ENCODE results near the gene CCDC91.

DNA sequence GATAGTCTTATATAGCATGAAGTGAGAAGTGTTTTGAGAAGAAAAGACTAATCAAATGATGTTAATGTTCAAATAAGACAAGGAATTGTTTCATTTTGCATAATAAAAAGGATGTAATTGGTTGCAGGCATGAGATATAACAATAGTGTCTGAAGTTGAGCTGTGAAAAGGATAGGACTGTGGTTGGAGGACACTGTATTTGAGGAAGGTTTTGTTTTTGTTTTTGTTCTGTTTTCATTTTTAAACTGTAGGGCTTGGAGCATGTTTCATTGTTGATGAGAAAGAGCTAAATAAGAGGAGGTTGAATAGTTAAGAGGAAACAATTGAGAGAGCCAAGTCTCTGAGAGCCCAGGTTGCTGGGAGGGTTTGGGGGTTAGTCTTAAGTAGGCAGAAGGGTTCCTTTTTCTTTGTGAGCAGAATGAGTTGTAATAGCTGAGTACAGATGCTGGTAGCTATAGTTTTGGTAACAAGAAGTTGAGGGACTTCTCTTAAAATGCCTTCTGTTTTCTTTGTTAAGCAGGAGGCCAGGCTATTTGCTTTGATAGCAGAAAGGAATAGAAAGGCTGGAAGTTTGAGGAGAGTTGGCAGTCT lies 58.4 kb downstream of the CCDC91 start:
- TF ChIP-seq, protein P1, sequence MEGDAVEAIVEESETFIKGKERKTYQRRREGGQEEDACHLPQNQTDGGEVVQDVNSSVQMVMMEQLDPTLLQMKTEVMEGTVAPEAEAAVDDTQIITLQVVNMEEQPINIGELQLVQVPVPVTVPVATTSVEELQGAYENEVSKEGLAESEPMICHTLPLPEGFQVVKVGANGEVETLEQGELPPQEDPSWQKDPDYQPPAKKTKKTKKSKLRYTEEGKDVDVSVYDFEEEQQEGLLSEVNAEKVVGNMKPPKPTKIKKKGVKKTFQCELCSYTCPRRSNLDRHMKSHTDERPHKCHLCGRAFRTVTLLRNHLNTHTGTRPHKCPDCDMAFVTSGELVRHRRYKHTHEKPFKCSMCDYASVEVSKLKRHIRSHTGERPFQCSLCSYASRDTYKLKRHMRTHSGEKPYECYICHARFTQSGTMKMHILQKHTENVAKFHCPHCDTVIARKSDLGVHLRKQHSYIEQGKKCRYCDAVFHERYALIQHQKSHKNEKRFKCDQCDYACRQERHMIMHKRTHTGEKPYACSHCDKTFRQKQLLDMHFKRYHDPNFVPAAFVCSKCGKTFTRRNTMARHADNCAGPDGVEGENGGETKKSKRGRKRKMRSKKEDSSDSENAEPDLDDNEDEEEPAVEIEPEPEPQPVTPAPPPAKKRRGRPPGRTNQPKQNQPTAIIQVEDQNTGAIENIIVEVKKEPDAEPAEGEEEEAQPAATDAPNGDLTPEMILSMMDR (IDR thresholded peaks at IDR 0.05), result no peak
- TF ChIP-seq POLR2A (IDR thresholded peaks at IDR 0.05), result no peak
